Effector memory CD8-positive, alpha-beta T cell (primary cell): ENCODE measurements around the gene SAMD4A.

Experiments used
- ATAC-seq: fragments of 150-1000 bp; cut with Tn5 transposase; replicated peaks from 2 replicates; pipeline ENCODE4 v1.10.0; 2021; ENCODE audit warnings: mild to moderate bottlenecking, moderate library complexity
- DNase-seq, 3 experiments: peaks; one replicate each; pipeline ENCODE4 v3.0.0; 2021
- H3K27ac Mint-ChIP-seq, 2 donors: one replicate each; pipeline ENCODE4 v1.8.0; 2022; ENCODE audit warnings: mild to moderate bottlenecking in 2 of 2, mixed read lengths in 2 of 2, moderate library complexity in 2 of 2
- H3K27me3 Mint-ChIP-seq, 2 donors: one replicate each; pipeline ENCODE4 v1.8.0; 2022; ENCODE audit warnings: mixed read lengths in 2 of 2
- H3K36me3 Mint-ChIP-seq: one replicate; pipeline ENCODE4 v1.8.0; 2022; ENCODE audit warnings: mild to moderate bottlenecking, moderate library complexity, mixed read lengths; ENCODE audit not compliant: insufficient read depth
- H3K4me1 Mint-ChIP-seq, 2 donors: one replicate each; pipeline ENCODE4 v1.8.0; 2022; ENCODE audit warnings: low read depth in 2 of 2, mixed read lengths in 2 of 2
- H3K4me3 Mint-ChIP-seq, 2 donors: one replicate each; pipeline ENCODE4 v1.8.0; 2022; ENCODE audit warnings: mild to moderate bottlenecking in 2 of 2, mixed read lengths in 2 of 2, moderate library complexity in 2 of 2
- H3K9me3 Mint-ChIP-seq, 2 donors: one replicate each; pipeline ENCODE4 v1.8.0; 2022; ENCODE audit warnings: mixed read lengths in 2 of 2

Gene SAMD4A

GRCh38 chr14:54838931-54839512 is 272.1 kb downstream of the SAMD4A start:
- H3K9me3 Mint-ChIP-seq: no peaks in the 10 kb centered on the region
- H3K4me1 Mint-ChIP-seq: peaks cover 0 to 4% of the 10 kb centered on the region in 2 donors
- H3K27ac Mint-ChIP-seq: peak overlapping the region in 1 of 2 donors; percentile 71
- H3K27me3 Mint-ChIP-seq: no peaks in the 10 kb centered on the region
- H3K4me3 Mint-ChIP-seq: no peak overlapping the region
- DNase-seq (no peak), ATAC-seq (no peak)
- peaks cover 48% of the 10 kb centered on the region for H3K36me3 Mint-ChIP-seq

- ATAC-seq (no peak), DNase-seq (no peak)
- H3K27ac Mint-ChIP-seq: no peak overlapping the region
- no peaks in the 10 kb centered on the region for H3K9me3 Mint-ChIP-seq
- H3K4me3 Mint-ChIP-seq: no peak overlapping the region
- peaks cover 55% of the 10 kb centered on the region for H3K36me3 Mint-ChIP-seq
- peaks cover 3 to 4% of the 10 kb centered on the region in 2 donors for H3K4me1 Mint-ChIP-seq
- no peaks in the 10 kb centered on the region for H3K27me3 Mint-ChIP-seq
Measured at GRCh38 chr14:54839701-54840119, 272.8 kb downstream of the SAMD4A start.

- no peak overlapping the region for H3K4me3 Mint-ChIP-seq
Measured at GRCh38 chr14:54840336-54840735, 273.4 kb downstream of the SAMD4A start.

GRCh38 chr14:54840798-54841197 is 273.9 kb downstream of the SAMD4A start:
- peaks cover 3 to 4% of the 10 kb centered on the region in 2 donors for H3K4me1 Mint-ChIP-seq
- H3K27ac Mint-ChIP-seq: peak overlapping the region; percentile 56 to 85
- peak; percentile 14 for ATAC-seq
- no peaks in the 10 kb centered on the region for H3K27me3 Mint-ChIP-seq
- no peak overlapping the region for H3K4me3 Mint-ChIP-seq
- peaks cover 66% of the 10 kb centered on the region for H3K36me3 Mint-ChIP-seq
- no peak for DNase-seq
- H3K9me3 Mint-ChIP-seq: no peaks in the 10 kb centered on the region

More at GRCh38 chr14:54840336-54840735, 273.4 kb downstream of the SAMD4A start:
- Mint-ChIP-seq H3K27me3 (no peaks in the 10 kb centered on the region), H3K9me3 (no peaks in the 10 kb centered on the region), H3K27ac (peak overlapping the region in 1 of 2 donors; percentile 56), H3K36me3 (peaks cover 61% of the 10 kb centered on the region), H3K4me1 (peaks cover 3 to 4% of the 10 kb centered on the region in 2 donors)
- ATAC-seq (no peak), DNase-seq (no peak)
